Mesothelial cell of epicardium (in vitro differentiated cells): ENCODE measurements around the gene EIF4E3. TPM values are rescaled to one million over a fixed set of nuclear protein-coding genes. Genes with fewer than 3 reads are reported as not detected.

Source experiments
- DNase-seq, 2 experiments: peaks; one replicate each; pipeline ENCODE4 v3.0.0; 2021; ENCODE audit warnings: low spot score in 2 of 2; ENCODE audit not compliant: unreplicated experiment in 2 of 2
- H3K27ac Mint-ChIP-seq: 2 replicates; pipeline ENCODE4 v1.8.0; 2021; ENCODE audit warnings: mixed read lengths
- H3K27me3 Mint-ChIP-seq: 2 replicates; pipeline ENCODE4 v1.8.0; 2021; ENCODE audit warnings: low read depth, mixed read lengths
- H3K36me3 Mint-ChIP-seq: 2 replicates; pipeline ENCODE4 v1.8.0; 2021; ENCODE audit warnings: mixed read lengths
- H3K4me1 Mint-ChIP-seq: 2 replicates; pipeline ENCODE4 v1.8.0; 2021; ENCODE audit warnings: mixed read lengths
- H3K4me3 Mint-ChIP-seq: 2 replicates; pipeline ENCODE4 v1.8.0; 2021; ENCODE audit warnings: mild to moderate bottlenecking, moderate library complexity, mixed read lengths
- H3K9me3 Mint-ChIP-seq: 2 replicates; pipeline ENCODE4 v1.8.0; 2021; ENCODE audit warnings: mixed read lengths
- CTCF ChIP-seq: fragments of 200-600 bp; sonication (generic); IDR thresholded peaks from one replicate; pipeline ENCODE4 v1.5.0; 2021; ENCODE audit warnings: antibody characterized with exemption; ENCODE audit not compliant: unreplicated experiment
- total RNA-seq: library from RNA; stranded (reverse); gene quantifications from 3 replicates; pipeline ENCODE4 v1.2.1, GENCODE V29; 2021

EIF4E3 gene
- total RNA-seq, 1 donor from 2014 or later: 9.9 TPM

- Mint-ChIP-seq H3K4me3 (no peak overlapping the region), H3K4me1 (peaks cover 2% of the 10 kb centered on the region)
Measured at GRCh38 chr3:71629711-71630110, 95.5 kb downstream of the EIF4E3 start.

GRCh38 chr3:71629289-71629688 is 95.9 kb downstream of the EIF4E3 start:
- H3K9me3 Mint-ChIP-seq: no peaks in the 10 kb centered on the region

More at GRCh38 chr3:71629711-71630110, 95.5 kb downstream of the EIF4E3 start:
- Mint-ChIP-seq H3K27me3 (no peaks in the 10 kb centered on the region), H3K9me3 (no peaks in the 10 kb centered on the region), H3K27ac (no peak overlapping the region), H3K36me3 (no peaks in the 10 kb centered on the region)
- TF ChIP-seq CTCF: no peak
- no peak for DNase-seq

GRCh38 chr3:71628522-71628921 is 96.7 kb downstream of the EIF4E3 start:
- no peak overlapping the region for H3K27ac Mint-ChIP-seq
- no peaks in the 10 kb centered on the region for H3K36me3 Mint-ChIP-seq
- no peaks in the 10 kb centered on the region for H3K27me3 Mint-ChIP-seq
- peaks cover 2% of the 10 kb centered on the region for H3K4me1 Mint-ChIP-seq
- no peak overlapping the region for H3K4me3 Mint-ChIP-seq
- no peaks in the 10 kb centered on the region for H3K9me3 Mint-ChIP-seq
- no peak for TF ChIP-seq CTCF
- no peak for DNase-seq

More at GRCh38 chr3:71629289-71629688, 95.9 kb downstream of the EIF4E3 start:
- no peaks in the 10 kb centered on the region for H3K27me3 Mint-ChIP-seq
- DNase-seq: no peak
- H3K4me1 Mint-ChIP-seq: peaks cover 2% of the 10 kb centered on the region
- no peak overlapping the region for H3K27ac Mint-ChIP-seq
- TF ChIP-seq CTCF: no peak
- no peak overlapping the region for H3K4me3 Mint-ChIP-seq
- H3K36me3 Mint-ChIP-seq: no peaks in the 10 kb centered on the region

- H3K27me3 Mint-ChIP-seq: no peaks in the 10 kb centered on the region
- H3K27ac Mint-ChIP-seq: no peak overlapping the region
- H3K9me3 Mint-ChIP-seq: no peaks in the 10 kb centered on the region
- peaks cover 2% of the 10 kb centered on the region for H3K4me1 Mint-ChIP-seq
- no peaks in the 10 kb centered on the region for H3K36me3 Mint-ChIP-seq
- no peak overlapping the region for H3K4me3 Mint-ChIP-seq
- no peak for TF ChIP-seq CTCF
- no peak for DNase-seq
Measured at GRCh38 chr3:71625676-71626075, 99.5 kb downstream of the EIF4E3 start.

Other genes starting within 250 kb of the EIF4E3 start
- 170 to 187 TPM (median 183 TPM) in 3 replicates for gene FOXP1, start 141.7 kb downstream of the EIF4E3 start, total RNA-seq
- gene GPR27, start 28.5 kb upstream of the EIF4E3 start, total RNA-seq: 13.4 to 16.1 TPM (median 14.2 TPM) in 3 replicates
- not detected in 3 replicates for gene PROK2, start 59.7 kb upstream of the EIF4E3 start, total RNA-seq